Pancreas (tissue), 10 donors: Measurements from ENCODE around the gene RPL35. TPM values are rescaled to one million over a fixed set of nuclear protein-coding genes. Genes with fewer than 3 reads are reported as not detected.
"Not testable (repeated sequence)": the region's sequence is repeated elsewhere in the genome, so short reads cannot be mapped to it uniquely, and the experiment has no call there.

Experiments used
- ATAC-seq, 4 donors: fragments of 200-7000 bp; cut with Tn5 transposase; one replicate each; pipeline versions ENCODE4 v1.8.0 to v1.9.1; 2020; ENCODE audit warnings: mild to moderate bottlenecking in 4 of 4, moderate library complexity in 4 of 4
- DNase-seq, 6 donors: peaks; one replicate each; pipeline ENCODE4 v3.0.0-alpha.2; 2020
- FAIRE-seq: peaks from 2 replicates; lab custom pipeline; 2012; peaks lifted over from hg19 to GRCh38; lab: Jason Lieb, UNC
- H3K27ac ChIP-seq, 4 donors: fragments of 200-600 bp; sonication (generic); 1 replicate in 3 of 4; 2 replicates in 1 of 4; pipeline versions ENCODE4 v1.5.0 to v1.8.0; 2020
- H3K27me3 ChIP-seq, 4 donors: fragments of 200-600 bp; one replicate each; pipeline ENCODE4 v1.8.0; 2021
- H3K36me3 ChIP-seq, 3 donors: fragments of 200-600 bp; sonication (generic) in 1 of 3; one replicate each; pipeline versions ENCODE4 v1.5.0 to v1.8.0; 2020 to 2021
- H3K4me1 ChIP-seq, 3 donors: fragments of 200-600 bp; one replicate each; pipeline ENCODE4 v1.8.0; 2021
- H3K4me3 ChIP-seq, 4 donors: fragments of 200-600 bp; sonication (generic) in 2 of 4; one replicate each; pipeline versions ENCODE4 v1.5.0 to v1.8.0; 2020 to 2021
- H3K9me3 ChIP-seq, 4 donors: fragments of 200-600 bp; one replicate each; pipeline ENCODE4 v1.8.0; 2021
- WGBS, 2 donors: extraction: QIAGEN DNeasy Blood & Tissue Kit; methylation state at CpG; one replicate each; pipeline ENCODE4 v1.1.7; 2013; 5-methylcytosine and 5-hydroxymethylcytosine counted together
- intact Hi-C, 3 donors: fragments of 100-400 bp; cut with DNase I; formaldehyde crosslinking; loops; one replicate each; pipeline versions ENCODE4 v1.11.1 to v1.14.2; 2022
- polyA plus RNA-seq, 2 donors: library from polyadenylated mRNA; stranded (reverse); fragments of 200-250 nt; gene quantifications; one replicate each; pipeline ENCODE4 v1.2.3, GENCODE V29; 2013
- total RNA-seq, 6 donors: library from RNA; stranded (reverse); fragmentation: NEBNext Ultra II Directional in 4 of 6; extraction: Animal tissue kit (Norgen Biotek cat#: 25700) in 4 of 6; gene quantifications; one replicate each; pipeline versions ENCODE4 v1.2.1 to v1.2.4, GENCODE V29; 2021 to 2023
- TF ChIP-seq, protein P1 (sequence below), 4 donors: fragments of 200-600 bp; sonication (generic) in 3 of 4; IDR thresholded peaks; one replicate each; pipeline versions ENCODE4 v1.5.0 to v1.8.0; 2021; ENCODE audit warnings: antibody characterized with exemption in 4 of 4
- donor health status: healthy with polysubstance abuse.
- donor health status: DM: no; HTN: no; CAD: no; lungs with moderate emphysema.
- donor health status: DM: no; HTN: no; CAD: no.
- donor health status: control.
- donor health status: control.
- donor health status: Bipolar disorder and iron deficiency.
- donor health status: DM: yes; HTN: yes; CAD: no.
- donor health status: DM: no; HTN: no; CAD: no.
- donor health status: DM: no; HTN: no; CAD: no.
- donor health status: DM: yes; HTN: yes; CAD: no.

Gene RPL35
- total and polyA plus RNA-seq, 8 donors: 711 to 3,795 (median 1,051) TPM

DNA sequence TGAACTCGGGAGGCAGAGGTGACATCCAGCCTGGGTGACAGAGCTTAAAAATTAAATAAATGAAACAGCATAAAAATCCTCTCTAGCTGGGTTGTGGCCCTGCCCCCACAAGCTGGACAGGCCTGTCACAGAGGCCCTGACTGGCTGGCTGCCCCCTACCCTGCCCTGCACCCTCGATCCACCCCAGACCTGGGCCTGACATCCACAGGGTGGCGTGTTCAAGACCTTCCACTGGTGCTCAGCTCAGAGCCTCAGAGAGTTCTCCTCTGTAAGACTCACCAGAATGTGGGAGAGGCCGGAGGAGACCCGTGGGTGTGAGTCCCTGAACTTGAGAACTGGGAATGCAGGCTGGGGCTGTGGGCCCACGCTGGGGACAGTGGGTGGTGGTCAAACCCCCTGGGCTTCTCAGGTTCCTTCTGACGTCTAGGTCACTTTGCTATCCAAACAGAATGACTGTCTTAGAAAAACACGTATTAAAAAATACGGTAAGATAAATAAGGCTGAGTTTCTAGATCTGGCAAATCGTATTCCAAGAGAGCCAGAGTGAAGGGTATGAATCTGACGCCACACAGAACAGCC is 18.2 kb downstream of the RPL35 start:
- peaks cover 0 to 9% (median 2%) of the 10 kb centered on the region in 3 donors for H3K4me1 ChIP-seq
- H3K27ac ChIP-seq: no peak overlapping the region
- H3K4me3 ChIP-seq: no peak overlapping the region
- intact Hi-C loops: no loop called here
- no peak for FAIRE-seq
- no peak for ATAC-seq
- H3K36me3 ChIP-seq: no peaks in the 10 kb centered on the region
- no peaks in the 10 kb centered on the region for H3K27me3 ChIP-seq
- no peaks in the 10 kb centered on the region for H3K9me3 ChIP-seq
- WGBS, 2 donors: 80 to 86% methylated on average over 11 of the region's 11 CpGs
- TF ChIP-seq, protein P1, sequence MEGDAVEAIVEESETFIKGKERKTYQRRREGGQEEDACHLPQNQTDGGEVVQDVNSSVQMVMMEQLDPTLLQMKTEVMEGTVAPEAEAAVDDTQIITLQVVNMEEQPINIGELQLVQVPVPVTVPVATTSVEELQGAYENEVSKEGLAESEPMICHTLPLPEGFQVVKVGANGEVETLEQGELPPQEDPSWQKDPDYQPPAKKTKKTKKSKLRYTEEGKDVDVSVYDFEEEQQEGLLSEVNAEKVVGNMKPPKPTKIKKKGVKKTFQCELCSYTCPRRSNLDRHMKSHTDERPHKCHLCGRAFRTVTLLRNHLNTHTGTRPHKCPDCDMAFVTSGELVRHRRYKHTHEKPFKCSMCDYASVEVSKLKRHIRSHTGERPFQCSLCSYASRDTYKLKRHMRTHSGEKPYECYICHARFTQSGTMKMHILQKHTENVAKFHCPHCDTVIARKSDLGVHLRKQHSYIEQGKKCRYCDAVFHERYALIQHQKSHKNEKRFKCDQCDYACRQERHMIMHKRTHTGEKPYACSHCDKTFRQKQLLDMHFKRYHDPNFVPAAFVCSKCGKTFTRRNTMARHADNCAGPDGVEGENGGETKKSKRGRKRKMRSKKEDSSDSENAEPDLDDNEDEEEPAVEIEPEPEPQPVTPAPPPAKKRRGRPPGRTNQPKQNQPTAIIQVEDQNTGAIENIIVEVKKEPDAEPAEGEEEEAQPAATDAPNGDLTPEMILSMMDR (IDR thresholded peaks at IDR 0.05): no peak
- DNase-seq: no peak

DNA sequence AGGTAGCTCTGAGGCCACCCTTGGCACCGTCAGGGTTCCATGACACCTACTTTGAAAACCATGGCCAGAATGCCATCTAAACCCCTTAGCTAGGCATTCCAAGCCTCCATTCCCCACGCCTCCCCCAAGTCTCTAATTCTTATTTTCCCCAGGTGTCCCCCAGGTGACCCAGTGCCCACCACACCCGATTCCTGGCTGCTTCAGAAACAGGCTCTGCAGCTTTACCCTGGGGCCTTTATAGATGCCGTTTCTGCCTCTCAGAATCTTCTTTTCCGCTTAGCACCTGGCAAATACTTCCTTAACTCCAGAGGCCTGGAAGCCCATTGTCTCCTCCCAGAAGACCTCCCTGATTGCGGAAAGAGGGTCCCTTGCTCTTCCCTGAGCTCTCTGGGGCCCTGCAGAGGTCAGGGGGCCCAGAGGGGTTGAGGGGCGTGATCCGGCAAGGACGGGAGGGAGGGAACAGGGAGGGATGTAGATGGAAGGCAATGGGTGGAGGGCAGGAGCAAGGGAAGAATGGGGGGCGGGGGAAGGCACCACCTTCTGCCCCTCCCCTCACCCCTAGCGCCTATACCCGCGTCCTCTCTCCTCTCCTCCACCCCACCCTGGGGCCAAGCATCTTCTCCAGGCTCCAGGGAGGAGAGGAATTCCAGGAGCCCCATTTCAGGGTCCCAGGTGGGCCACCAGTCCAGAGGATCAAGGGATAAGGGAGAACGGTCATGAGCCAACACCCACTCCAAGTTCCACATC is 20.5 kb downstream of the RPL35 start:
- Histone ChIP-seq H3K4me3 (no peak overlapping the region), H3K27ac (no peak overlapping the region), H3K27me3 (no peaks in the 10 kb centered on the region), H3K4me1 (peaks cover under 1 to 9% (median 2%) of the 10 kb centered on the region in 3 donors), H3K9me3 (no peaks in the 10 kb centered on the region), H3K36me3 (no peaks in the 10 kb centered on the region)
- 87 to 92% methylated on average over 13 to 14 of the region's 14 CpGs for WGBS, 2 donors
- no peak for DNase-seq
- no peak for FAIRE-seq
- ATAC-seq: no peak
- intact Hi-C loops: no loop called here
- TF ChIP-seq, protein P1 (IDR thresholded peaks at IDR 0.05): no peak

DNA sequence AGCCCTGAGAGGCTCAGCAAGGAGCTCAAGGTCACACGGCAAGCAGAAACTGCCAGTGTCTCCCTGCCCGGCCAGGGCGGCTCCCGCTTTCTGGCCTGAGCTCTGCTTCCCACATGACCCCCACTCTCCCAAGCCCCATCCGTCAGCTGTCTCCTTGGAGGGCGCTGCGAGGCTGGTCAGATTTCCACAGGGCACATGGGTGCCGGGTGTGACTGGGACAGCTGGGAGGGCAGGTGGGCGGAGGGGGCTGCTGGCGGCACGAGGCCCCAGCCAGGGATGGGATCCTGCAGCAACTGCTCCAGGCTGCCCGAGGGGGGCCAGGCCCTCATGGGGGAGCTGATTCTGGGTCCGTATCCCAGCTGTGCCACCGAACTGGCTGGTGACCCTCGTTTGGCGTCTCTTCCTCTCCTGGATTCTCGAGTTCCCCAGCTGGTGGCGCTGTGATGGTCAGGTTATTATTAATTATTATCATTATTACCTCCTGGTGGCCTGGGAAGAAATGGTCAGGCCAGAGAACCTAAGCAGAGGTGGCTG is 21.4 kb downstream of the RPL35 start:
- FAIRE-seq (no peak), ATAC-seq (peak; percentile 69 to 88 (median 82)), DNase-seq (peak in 4 of 6 donors; percentile 39 to 88 (median 62))
- intact Hi-C loops: no loop called here
- H3K9me3 ChIP-seq: no peaks in the 10 kb centered on the region
- peak overlapping the region in 1 of 4 donors; percentile 13 for H3K27ac ChIP-seq
- no peaks in the 10 kb centered on the region for H3K36me3 ChIP-seq
- H3K27me3 ChIP-seq: no peaks in the 10 kb centered on the region
- peaks cover 8 to 15% (median 9%) of the 10 kb centered on the region in 3 donors for H3K4me1 ChIP-seq
- H3K4me3 ChIP-seq: no peak overlapping the region
- TF ChIP-seq, protein P1 (IDR thresholded peaks at IDR 0.05): peak in 2 of 4 donors; percentile 21 to 23
- WGBS, 2 donors: 22 to 33% methylated on average over 18 of the region's 18 CpGs

DNA sequence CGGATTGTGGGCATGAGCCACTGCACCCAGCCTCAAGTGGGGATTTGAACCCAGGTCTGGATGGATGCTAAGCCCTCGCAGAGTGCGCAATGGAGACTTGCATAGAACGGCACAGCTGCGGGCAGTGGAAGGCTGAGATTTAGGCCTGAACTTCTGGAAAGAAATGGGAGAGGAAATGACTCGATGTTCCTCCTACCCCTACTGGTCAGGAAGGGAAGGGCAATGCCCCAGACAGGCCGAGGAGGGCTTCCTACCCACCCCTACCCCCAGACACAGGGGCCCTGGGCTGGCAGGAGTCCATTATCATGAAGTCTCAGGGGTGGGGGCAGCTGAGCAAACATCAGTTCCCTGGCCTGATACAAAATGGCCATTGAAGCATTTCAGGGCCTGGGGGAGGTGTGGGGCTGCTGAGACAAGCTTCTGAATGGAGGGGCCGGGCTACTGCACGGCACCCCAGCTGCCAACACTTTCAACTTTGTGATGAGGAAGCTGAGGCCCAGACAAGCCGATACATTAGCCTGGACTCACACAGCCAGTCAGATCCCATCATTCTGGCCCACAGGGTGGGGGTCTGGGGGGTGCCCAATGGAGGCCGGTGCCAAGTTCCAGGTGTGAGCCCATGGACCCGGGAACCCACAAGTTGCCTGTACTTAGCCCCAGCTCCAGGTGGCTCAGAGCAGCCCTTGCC is 22.0 kb downstream of the RPL35 start:
- DNase-seq (no peak), ATAC-seq (peak; percentile 26 to 47 (median 40)), FAIRE-seq (no peak)
- 45 to 53% methylated on average over 12 of the region's 12 CpGs for WGBS, 2 donors
- TF ChIP-seq, protein P1 (IDR thresholded peaks at IDR 0.05): peak; percentile 19 to 44 (median 24)
- H3K27me3 ChIP-seq: no peaks in the 10 kb centered on the region
- H3K4me3 ChIP-seq: no peak overlapping the region
- no peaks in the 10 kb centered on the region for H3K9me3 ChIP-seq
- H3K36me3 ChIP-seq: no peaks in the 10 kb centered on the region
- no peak overlapping the region for H3K27ac ChIP-seq
- intact Hi-C loops: no loop called here
- H3K4me1 ChIP-seq: peaks cover 15 to 21% (median 15%) of the 10 kb centered on the region in 3 donors

GRCh38 chr9:124838567-124839275 is 23.0 kb downstream of the RPL35 start:
- WGBS, 2 donors: 75 to 77% methylated on average over 30 to 46 of the region's 52 CpGs
- H3K36me3 ChIP-seq, FAIRE-seq, intact Hi-C loops, H3K4me3 ChIP-seq, ATAC-seq, H3K27me3 ChIP-seq, H3K27ac ChIP-seq, H3K9me3 ChIP-seq, DNase-seq: not testable (repeated sequence)
- peaks cover 16 to 22% (median 16%) of the 10 kb centered on the region in 3 donors for H3K4me1 ChIP-seq

- WGBS, 2 donors: 52 to 66% methylated on average over 5 of the region's 5 CpGs
- H3K9me3 ChIP-seq, H3K36me3 ChIP-seq, intact Hi-C loops, DNase-seq, H3K27me3 ChIP-seq, FAIRE-seq, ATAC-seq, H3K27ac ChIP-seq, H3K4me3 ChIP-seq: not testable (repeated sequence)
- H3K4me1 ChIP-seq: peaks cover 16 to 22% (median 16%) of the 10 kb centered on the region in 3 donors
Measured at GRCh38 chr9:124838132-124838531, 23.6 kb downstream of the RPL35 start.
